Measurements from ENCODE around the gene CRYBG2. TPM values are rescaled to one million over a fixed set of nuclear protein-coding genes. Genes with fewer than 3 reads are reported as not detected.

The CRYBG2 gene
- polyA plus RNA-seq, 3 donors: 0.52 TPM; not detected in 2

- Histone ChIP-seq H3K9me3 (replicated peaks in 1 of 2; ENCODE audit: control insufficient read depth in 1 of 2, insufficient read depth in 1 of 2, low read length in 2 of 2) (no peaks in the 10 kb centered on the region), H3K4me3 (replicated peaks in 1 of 3; ENCODE audit: low read depth in 2 of 3, low read length in 3 of 3) (no peak overlapping the region), H3K27me3 (ENCODE audit: control insufficient read depth in 2 of 2, insufficient read depth in 2 of 2, low read length in 2 of 2) (peaks cover 14 to 21% of the 10 kb centered on the region in 2 donors), H2AFZ (ENCODE audit: insufficient read depth, low read depth, low read length, poor library complexity, severe bottlenecking) (no peak overlapping the region), H3K79me2 (ENCODE audit: insufficient read depth, low read length) (no peaks in the 10 kb centered on the region), H3K4me2 (replicated peaks; ENCODE audit: extremely low read depth, low read length, poor library complexity, severe bottlenecking) (no peak overlapping the region), H3K4me1 (ENCODE audit: control insufficient read depth in 1 of 2, insufficient read depth in 2 of 2, low read length in 2 of 2) (peaks cover 2 to 4% of the 10 kb centered on the region in 2 donors), H3K36me3 (replicated peaks in 1 of 2; ENCODE audit: control insufficient read depth in 1 of 2, insufficient read depth in 2 of 2, low read length in 2 of 2) (no peaks in the 10 kb centered on the region), H3K9ac (ENCODE audit: insufficient read depth, low read length, poor library complexity, severe bottlenecking) (no peak overlapping the region), H3K27ac (ENCODE audit: low read depth in 1 of 2, low read length in 2 of 2) (no peak overlapping the region), H4K20me1 (ENCODE audit: insufficient read depth, low read length) (no peaks in the 10 kb centered on the region)
- Mint-ChIP-seq H3K4me1 (peaks cover 8% of the 10 kb centered on the region), H3K9me3 (peaks cover 0 to 9% (median 3%) of the 10 kb centered on the region in 7 donors), H3K27me3 (ENCODE audit: low read depth in 3 of 3) (peaks cover 30 to 38% (median 35%) of the 10 kb centered on the region in 3 donors), H3K36me3 (no peaks in the 10 kb centered on the region), H3K4me3 (no peak overlapping the region), H3K27ac (no peak overlapping the region)
- DNase-seq: no peak
- intact Hi-C loops (cut with micrococcal nuclease): no loop called here
- TF ChIP-seq, protein P1, sequence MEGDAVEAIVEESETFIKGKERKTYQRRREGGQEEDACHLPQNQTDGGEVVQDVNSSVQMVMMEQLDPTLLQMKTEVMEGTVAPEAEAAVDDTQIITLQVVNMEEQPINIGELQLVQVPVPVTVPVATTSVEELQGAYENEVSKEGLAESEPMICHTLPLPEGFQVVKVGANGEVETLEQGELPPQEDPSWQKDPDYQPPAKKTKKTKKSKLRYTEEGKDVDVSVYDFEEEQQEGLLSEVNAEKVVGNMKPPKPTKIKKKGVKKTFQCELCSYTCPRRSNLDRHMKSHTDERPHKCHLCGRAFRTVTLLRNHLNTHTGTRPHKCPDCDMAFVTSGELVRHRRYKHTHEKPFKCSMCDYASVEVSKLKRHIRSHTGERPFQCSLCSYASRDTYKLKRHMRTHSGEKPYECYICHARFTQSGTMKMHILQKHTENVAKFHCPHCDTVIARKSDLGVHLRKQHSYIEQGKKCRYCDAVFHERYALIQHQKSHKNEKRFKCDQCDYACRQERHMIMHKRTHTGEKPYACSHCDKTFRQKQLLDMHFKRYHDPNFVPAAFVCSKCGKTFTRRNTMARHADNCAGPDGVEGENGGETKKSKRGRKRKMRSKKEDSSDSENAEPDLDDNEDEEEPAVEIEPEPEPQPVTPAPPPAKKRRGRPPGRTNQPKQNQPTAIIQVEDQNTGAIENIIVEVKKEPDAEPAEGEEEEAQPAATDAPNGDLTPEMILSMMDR (IDR thresholded peaks at IDR 0.05): no peak
- WGBS (ENCODE audit: insufficient coverage): 97% methylated on average over 8 of the region's 9 CpGs
Measured at GRCh38 chr1:26354972-26355371, 1.0 kb upstream of the CRYBG2 start.

DNA sequence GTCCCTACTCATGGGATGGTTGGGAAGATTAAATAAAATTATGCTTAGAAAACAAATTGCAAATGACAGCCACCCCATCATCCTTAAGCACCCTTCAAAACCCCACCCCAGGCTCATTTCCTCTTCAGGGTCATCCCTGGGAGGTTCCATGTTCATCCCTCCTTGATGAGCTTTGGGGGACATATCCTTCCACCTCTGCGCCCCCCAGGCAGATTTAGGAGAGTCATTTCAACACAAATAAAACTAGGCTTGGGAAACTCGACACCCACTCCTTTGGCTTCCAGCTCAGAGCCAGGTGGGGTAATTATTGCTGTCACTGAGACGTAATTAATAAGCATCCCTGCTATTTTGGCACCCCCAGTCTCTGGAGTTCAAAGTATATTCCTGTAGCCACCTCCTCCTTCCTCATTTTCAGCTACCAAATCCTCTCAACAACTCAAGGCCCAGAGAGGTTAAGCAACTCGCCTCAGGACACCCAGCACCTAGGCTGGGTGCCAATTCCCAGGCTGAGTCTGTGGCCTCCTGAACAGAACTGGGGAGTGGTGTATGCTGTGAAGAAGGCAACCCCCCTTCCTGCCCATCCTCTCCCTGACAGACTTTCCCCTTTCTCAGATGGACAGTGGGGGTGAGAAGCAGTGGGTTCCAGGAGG lies 595 bp downstream of the CRYBG2 start:
- H3K4me1 ChIP-seq (ENCODE audit: control insufficient read depth in 1 of 2, insufficient read depth in 2 of 2, low read length in 2 of 2): no peaks in the 10 kb centered on the region
- H2AFZ ChIP-seq (ENCODE audit: insufficient read depth, low read depth, low read length, poor library complexity, severe bottlenecking): no peak overlapping the region
- peaks cover 3 to 5% of the 10 kb centered on the region in 2 donors for H3K27me3 ChIP-seq (ENCODE audit: control insufficient read depth in 2 of 2, insufficient read depth in 2 of 2, low read length in 2 of 2)
- no peak overlapping the region for H3K27ac Mint-ChIP-seq
- H3K36me3 ChIP-seq (replicated peaks in 1 of 2; ENCODE audit: control insufficient read depth in 1 of 2, insufficient read depth in 2 of 2, low read length in 2 of 2): no peaks in the 10 kb centered on the region
- H3K9ac ChIP-seq (ENCODE audit: insufficient read depth, low read length, poor library complexity, severe bottlenecking): no peak overlapping the region
- H3K4me1 Mint-ChIP-seq: no peaks in the 10 kb centered on the region
- intact Hi-C loops (cut with micrococcal nuclease): no loop called here
- no peak overlapping the region for H3K4me3 ChIP-seq (replicated peaks in 1 of 3; ENCODE audit: low read depth in 2 of 3, low read length in 3 of 3)
- no peak overlapping the region for H3K4me2 ChIP-seq (replicated peaks; ENCODE audit: extremely low read depth, low read length, poor library complexity, severe bottlenecking)
- H3K36me3 Mint-ChIP-seq: no peaks in the 10 kb centered on the region
- H3K9me3 Mint-ChIP-seq: peaks cover 0 to 4% (median 0%) of the 10 kb centered on the region in 7 donors
- TF ChIP-seq, protein P1 (IDR thresholded peaks at IDR 0.05): no peak
- DNase-seq: no peak
- no peak overlapping the region for H3K27ac ChIP-seq (ENCODE audit: low read depth in 1 of 2, low read length in 2 of 2)
- WGBS (ENCODE audit: insufficient coverage): 100% methylated on average over 2 of the region's 4 CpGs
- H3K79me2 ChIP-seq (ENCODE audit: insufficient read depth, low read length): no peaks in the 10 kb centered on the region
- H3K27me3 Mint-ChIP-seq (ENCODE audit: low read depth in 3 of 3): peaks cover 13 to 22% (median 19%) of the 10 kb centered on the region in 3 donors
- H3K9me3 ChIP-seq (replicated peaks in 1 of 2; ENCODE audit: control insufficient read depth in 1 of 2, insufficient read depth in 1 of 2, low read length in 2 of 2): no peaks in the 10 kb centered on the region
- H3K4me3 Mint-ChIP-seq: no peak overlapping the region
- H4K20me1 ChIP-seq (ENCODE audit: insufficient read depth, low read length): no peaks in the 10 kb centered on the region

Data from CD14-positive monocyte (primary cell).